HCT116 (cell line): ENCODE data around the gene CHID1. TPM values are rescaled to one million over a fixed set of nuclear protein-coding genes. Genes with fewer than 3 reads are reported as not detected.

ENCODE experiments used
- ATAC-seq: fragments of 200-7000 bp; cut with Tn5 transposase; 2 replicates; pipeline ENCODE4 v1.9.1; 2020; ENCODE audit warnings: mild to moderate bottlenecking, moderate library complexity
- BruUV-seq: library from RNA; stranded (reverse); fragments of 400-500 nt; replicated peaks from 2 replicates; lab custom pipeline; 2021; lab: Mats Ljungman, UMichigan
- CTCF ChIA-PET: fragments of 300-600 bp; sonication (Branson Sonifier 250); formaldehyde crosslinking; loops from one replicate; lab custom pipeline; 2021; ENCODE audit warnings: antibody characterized with exemption; lab: Charles Lee
- POLR2A ChIA-PET: fragments of 300-600, 350-600 bp; sonication (Branson Sonifier 250); formaldehyde crosslinking; loops from one replicate; lab custom pipeline; 2021; ENCODE audit warnings: antibody characterized with exemption; lab: Charles Lee
- RAD21 ChIA-PET, 2 experiments: fragments of 300-600 bp; sonication (Branson Sonifier 250); formaldehyde crosslinking; loops; one replicate each; lab custom pipeline; 2023; ENCODE audit warnings: low total read pairs in 2 of 2; ENCODE audit not compliant: uncharacterized antibody in 2 of 2, unreplicated experiment in 2 of 2, low non-redundant PET in 1 of 2; lab: Charles Lee
- DNase-seq: peaks from one replicate; pipeline ENCODE4 v3.0.0-alpha.2; 2010; ENCODE audit warnings: low read depth, low spot score
- H2AFZ ChIP-seq: fragments of 200-600 bp; shearing (Covaris generic), sonication (generic); 2 replicates; pipeline ENCODE4 v1.6.1; 2017; ENCODE audit warnings: low read depth, mixed run types, mixed read lengths, antibody characterized with exemption, low read length; ENCODE audit not compliant: poor library complexity, severe bottlenecking
- H3K27ac ChIP-seq: 2 replicates; pipeline ENCODE4 v1.5.1; 2012; ENCODE audit warnings: low read depth, low read length
- H3K27me3 ChIP-seq: fragments of 200-600 bp; sonication (generic); 2 replicates; pipeline ENCODE4 v1.6.1; 2016; ENCODE audit warnings: mixed run types, low read length, mixed read lengths; ENCODE audit not compliant: insufficient read depth
- H3K36me3 ChIP-seq, 2 experiments: fragments of 200-500 bp in 1 of 2; fragments of 200-600 bp in 1 of 2; sonication (Bioruptor generic) in 1 of 2; sonication (generic) in 1 of 2; 2 replicates each; pipeline versions ENCODE4 v1.5.1 to v1.6.1; 2014 to 2016; ENCODE audit warnings: low read length in 2 of 2, inconsistent platforms in 1 of 2, mixed read lengths in 1 of 2, mixed run types in 1 of 2; ENCODE audit not compliant: insufficient read depth in 2 of 2, control insufficient read depth in 1 of 2
- H3K4me1 ChIP-seq, 2 experiments: fragments of 200-600 bp in 1 of 2; sonication (generic) in 1 of 2; 2 replicates each; pipeline versions ENCODE4 v1.5.1 to v1.6.1; 2012 to 2017; ENCODE audit warnings: low read length in 2 of 2, inconsistent platforms in 1 of 2, mild to moderate bottlenecking in 1 of 2, mixed read lengths in 1 of 2, mixed run types in 1 of 2, moderate library complexity in 1 of 2; ENCODE audit not compliant: insufficient read depth in 2 of 2, control insufficient read depth in 1 of 2
- H3K4me2 ChIP-seq: fragments of 200-600 bp; sonication (generic); 2 replicates; pipeline ENCODE4 v1.6.1; 2017; ENCODE audit warnings: mixed run types, low read length, mixed read lengths
- H3K4me3 ChIP-seq, 2 experiments: fragments of 200-600 bp in 1 of 2; sonication (generic) in 1 of 2; replicated peaks in 1 of 2; 2 replicates each; pipeline ENCODE4 v1.5.1; 2011 to 2016; ENCODE audit warnings: low read length in 2 of 2, control low read depth in 1 of 2, low read depth in 1 of 2, mild to moderate bottlenecking in 1 of 2, mixed read lengths in 1 of 2, mixed run types in 1 of 2
- H3K79me2 ChIP-seq: fragments of 200-600 bp; sonication (generic); 2 replicates; pipeline ENCODE4 v1.6.1; 2017; ENCODE audit warnings: mild to moderate bottlenecking, mixed run types, low read length, moderate library complexity, mixed read lengths; ENCODE audit not compliant: insufficient read depth
- H3K9ac ChIP-seq: fragments of 200-600 bp; sonication (generic); 2 replicates; pipeline ENCODE4 v1.6.1; 2016; ENCODE audit warnings: low read length, mixed read lengths
- H3K9me2 ChIP-seq: fragments of 200-600 bp; sonication (generic), shearing (Covaris generic); 2 replicates; pipeline ENCODE4 v1.6.1; 2017; ENCODE audit warnings: mixed run types, mild to moderate bottlenecking, moderate library complexity; ENCODE audit not compliant: insufficient read depth
- H3K9me3 ChIP-seq, 2 experiments: fragments of 200-500 bp in 1 of 2; fragments of 200-600 bp in 1 of 2; sonication (Bioruptor generic) in 1 of 2; sonication (generic) in 1 of 2; 2 replicates each; pipeline ENCODE4 v1.6.1; 2014 to 2017; ENCODE audit warnings: low read length in 2 of 2, mixed read lengths in 2 of 2, inconsistent platforms in 1 of 2, low read depth in 1 of 2, mild to moderate bottlenecking in 1 of 2, mixed run types in 1 of 2, moderate library complexity in 1 of 2; ENCODE audit not compliant: control insufficient read depth in 1 of 2, insufficient read depth in 1 of 2
- H4K20me1 ChIP-seq: fragments of 200-600 bp; sonication (generic), shearing (Covaris generic); 2 replicates; pipeline ENCODE4 v1.6.1; 2017; ENCODE audit warnings: mixed run types, mild to moderate bottlenecking, moderate library complexity; ENCODE audit not compliant: insufficient read depth
- CEBPB ChIP-seq: IDR thresholded peaks from 2 replicates; pipeline ENCODE4 v1.6.1; 2012; ENCODE audit warnings: low read depth
- EGR1 ChIP-seq: IDR thresholded peaks from 2 replicates; pipeline ENCODE4 v1.6.1; 2012; ENCODE audit warnings: low read depth
- EZH2 ChIP-seq: fragments of 200-600 bp; sonication (generic); IDR thresholded peaks from 2 replicates; pipeline ENCODE4 v1.6.1; 2017; ENCODE audit warnings: antibody characterized with exemption, mixed run types
- EZH2phosphoT487 ChIP-seq: fragments of 200-600 bp; IDR thresholded peaks from 2 replicates; pipeline ENCODE4 v1.6.1; 2018; ENCODE audit warnings: antibody characterized with exemption, borderline replicate concordance
- MAX ChIP-seq: IDR thresholded peaks from 2 replicates; pipeline ENCODE4 v1.6.1; 2012
- POLR2A ChIP-seq: IDR thresholded peaks from 2 replicates; pipeline ENCODE4 v1.7.0; 2011; ENCODE audit warnings: borderline replicate concordance; ENCODE audit not compliant: insufficient read depth, insufficient read length; ENCODE audit errors: extremely low read depth
- RAD21 ChIP-seq: IDR thresholded peaks from 2 replicates; pipeline ENCODE4 v1.6.1; 2012; ENCODE audit warnings: low read depth, mild to moderate bottlenecking
- YY1 ChIP-seq: IDR thresholded peaks from 2 replicates; pipeline ENCODE4 v1.6.1; 2011; ENCODE audit warnings: low read length, low read depth, moderate library complexity, mild to moderate bottlenecking; ENCODE audit not compliant: insufficient replicate concordance; ENCODE audit errors: extremely low read depth
- ZFX ChIP-seq: fragments of 450-650 bp; IDR thresholded peaks from 2 replicates; pipeline ENCODE4 v1.6.1; 2017
- intact Hi-C: fragments of 100-400 bp; cut with micrococcal nuclease; formaldehyde crosslinking; loops from 2 replicates; pipeline ENCODE4 v1.10.0; 2022
- total RNA-seq: library from RNA; stranded (reverse); gene quantifications from one replicate; pipeline ENCODE4 v1.2.1, GENCODE V29; 2021; ENCODE audit not compliant: unreplicated experiment
- TF ChIP-seq, protein P1 (sequence below): IDR thresholded peaks from 2 replicates; pipeline ENCODE4 v1.6.1; 2012; ENCODE audit warnings: low read depth

CHID1 gene
- total RNA-seq, 1 experiment from 2014 or later = 102 TPM

- H2AFZ ChIP-seq = no peak overlapping the region
- no peak overlapping the region for H3K9ac ChIP-seq
- no TSS peak for BruUV-seq
- H3K4me3 ChIP-seq = no peak overlapping the region
- no peaks in the 10 kb centered on the region for H3K4me1 ChIP-seq
- H3K36me3 ChIP-seq = peaks cover 0 to 6% of the 10 kb centered on the region in 2 experiments; a peak in 3 of 4 replicates
- ChIA-PET RAD21 (no interaction called here), CTCF (no interaction called here), POLR2A (no interaction called here)
- DNase-seq (no peak), ATAC-seq (no peak)
- intact Hi-C loops = no loop called here
- no peaks in the 10 kb centered on the region for H3K27me3 ChIP-seq
- H3K9me2 ChIP-seq = no peaks in the 10 kb centered on the region
- no peaks in the 10 kb centered on the region for H3K9me3 ChIP-seq
- H3K4me2 ChIP-seq = no peak overlapping the region
- TF ChIP-seq EGR1 = no peak
- TF ChIP-seq MAX = no peak
- TF ChIP-seq EZH2 = no peak
- TF ChIP-seq, protein P1, sequence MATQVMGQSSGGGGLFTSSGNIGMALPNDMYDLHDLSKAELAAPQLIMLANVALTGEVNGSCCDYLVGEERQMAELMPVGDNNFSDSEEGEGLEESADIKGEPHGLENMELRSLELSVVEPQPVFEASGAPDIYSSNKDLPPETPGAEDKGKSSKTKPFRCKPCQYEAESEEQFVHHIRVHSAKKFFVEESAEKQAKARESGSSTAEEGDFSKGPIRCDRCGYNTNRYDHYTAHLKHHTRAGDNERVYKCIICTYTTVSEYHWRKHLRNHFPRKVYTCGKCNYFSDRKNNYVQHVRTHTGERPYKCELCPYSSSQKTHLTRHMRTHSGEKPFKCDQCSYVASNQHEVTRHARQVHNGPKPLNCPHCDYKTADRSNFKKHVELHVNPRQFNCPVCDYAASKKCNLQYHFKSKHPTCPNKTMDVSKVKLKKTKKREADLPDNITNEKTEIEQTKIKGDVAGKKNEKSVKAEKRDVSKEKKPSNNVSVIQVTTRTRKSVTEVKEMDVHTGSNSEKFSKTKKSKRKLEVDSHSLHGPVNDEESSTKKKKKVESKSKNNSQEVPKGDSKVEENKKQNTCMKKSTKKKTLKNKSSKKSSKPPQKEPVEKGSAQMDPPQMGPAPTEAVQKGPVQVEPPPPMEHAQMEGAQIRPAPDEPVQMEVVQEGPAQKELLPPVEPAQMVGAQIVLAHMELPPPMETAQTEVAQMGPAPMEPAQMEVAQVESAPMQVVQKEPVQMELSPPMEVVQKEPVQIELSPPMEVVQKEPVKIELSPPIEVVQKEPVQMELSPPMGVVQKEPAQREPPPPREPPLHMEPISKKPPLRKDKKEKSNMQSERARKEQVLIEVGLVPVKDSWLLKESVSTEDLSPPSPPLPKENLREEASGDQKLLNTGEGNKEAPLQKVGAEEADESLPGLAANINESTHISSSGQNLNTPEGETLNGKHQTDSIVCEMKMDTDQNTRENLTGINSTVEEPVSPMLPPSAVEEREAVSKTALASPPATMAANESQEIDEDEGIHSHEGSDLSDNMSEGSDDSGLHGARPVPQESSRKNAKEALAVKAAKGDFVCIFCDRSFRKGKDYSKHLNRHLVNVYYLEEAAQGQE = no peak
- TF ChIP-seq ZFX = no peak
- TF ChIP-seq RAD21 = no peak
- no peak for TF ChIP-seq YY1
- no peak for TF ChIP-seq EZH2phosphoT487
- no peak for TF ChIP-seq POLR2A
- no peak for TF ChIP-seq CEBPB
- H3K79me2 ChIP-seq = peaks cover 65% of the 10 kb centered on the region
- no peak overlapping the region for H3K27ac ChIP-seq
- peaks cover 6% of the 10 kb centered on the region; the same call in 1 of the 2 replicates for H4K20me1 ChIP-seq
Measured at GRCh38 chr11:957212-957920, 46.8 kb upstream of the CHID1 start.
